Embryonic facial prominence (tissue), 1 donor: ENCODE measurements around the gene RSPO4.
"Not testable (repeated sequence)": the region's sequence is repeated elsewhere in the genome, so short reads cannot be mapped to it uniquely, and the experiment has no call there.

Experiments used
- DNase-seq: peaks from one replicate; pipeline ENCODE4 v3.0.0-alpha.2; 2016; ENCODE audit errors: extremely low spot score

The RSPO4 gene

DNA sequence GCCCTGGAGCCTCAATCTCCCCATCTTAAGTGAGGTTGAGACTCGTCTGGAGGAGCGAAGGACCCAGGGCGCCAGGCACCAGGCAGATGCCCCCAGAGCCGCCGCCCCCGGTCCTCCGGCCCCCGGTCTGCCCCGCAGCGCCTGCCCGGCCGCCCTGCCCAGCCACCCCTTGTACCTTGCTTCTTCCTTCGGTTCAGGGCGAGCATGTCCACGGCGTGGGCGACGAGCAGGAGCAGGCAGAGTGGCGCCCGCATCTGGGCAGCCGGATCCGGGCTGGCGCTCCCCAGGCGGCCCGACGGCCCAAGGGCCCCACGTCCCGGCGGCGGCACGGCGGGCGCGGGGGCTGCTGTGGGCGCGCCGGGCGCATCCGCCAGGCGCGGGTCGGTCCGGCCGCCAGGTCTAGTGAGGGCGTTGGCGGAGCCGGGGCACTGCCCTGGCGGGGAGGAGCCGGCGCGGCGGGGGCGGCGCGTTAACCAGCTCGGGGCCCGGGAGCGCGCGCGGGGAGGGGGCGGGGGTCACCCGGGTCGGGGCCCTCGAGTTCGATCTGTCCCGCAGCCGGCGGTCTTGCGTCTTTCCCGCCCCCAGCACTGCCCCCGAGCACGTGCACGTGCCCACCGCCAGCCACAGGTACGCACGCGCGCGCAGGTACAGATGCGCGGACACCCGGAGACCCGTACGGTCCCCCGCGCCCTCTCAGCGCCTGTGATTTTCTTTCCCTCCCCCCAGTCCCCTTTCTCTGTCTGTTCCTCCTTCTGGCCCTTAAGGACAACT lies at the start of gene RSPO4:
RSPO4 (minus strand) TSS at position 401 of the 771 bp plus-strand sequence; CDS start at position 254, 147 bp downstream.
- no peak for DNase-seq

DNA sequence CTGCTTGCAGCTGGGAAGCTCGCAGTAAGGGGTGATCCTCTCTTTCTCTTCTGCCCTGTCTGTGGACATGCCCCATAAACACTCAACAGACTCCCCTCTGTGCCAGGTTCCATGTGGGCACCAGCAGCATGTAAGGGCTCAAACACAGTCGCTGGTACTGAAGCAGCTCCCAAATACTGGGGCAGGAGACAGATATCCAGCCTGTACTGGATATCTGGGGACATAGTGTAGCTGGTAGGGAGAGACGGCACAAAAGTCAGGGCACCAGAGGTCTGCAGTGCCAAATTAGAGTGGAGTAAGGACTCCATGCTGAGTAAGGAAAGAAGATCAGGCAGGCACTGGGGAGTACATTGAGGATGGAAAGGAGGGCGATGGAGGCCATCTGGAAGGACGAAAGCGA lies 48.3 kb upstream of the RSPO4 start:
- DNase-seq = no peak

DNA sequence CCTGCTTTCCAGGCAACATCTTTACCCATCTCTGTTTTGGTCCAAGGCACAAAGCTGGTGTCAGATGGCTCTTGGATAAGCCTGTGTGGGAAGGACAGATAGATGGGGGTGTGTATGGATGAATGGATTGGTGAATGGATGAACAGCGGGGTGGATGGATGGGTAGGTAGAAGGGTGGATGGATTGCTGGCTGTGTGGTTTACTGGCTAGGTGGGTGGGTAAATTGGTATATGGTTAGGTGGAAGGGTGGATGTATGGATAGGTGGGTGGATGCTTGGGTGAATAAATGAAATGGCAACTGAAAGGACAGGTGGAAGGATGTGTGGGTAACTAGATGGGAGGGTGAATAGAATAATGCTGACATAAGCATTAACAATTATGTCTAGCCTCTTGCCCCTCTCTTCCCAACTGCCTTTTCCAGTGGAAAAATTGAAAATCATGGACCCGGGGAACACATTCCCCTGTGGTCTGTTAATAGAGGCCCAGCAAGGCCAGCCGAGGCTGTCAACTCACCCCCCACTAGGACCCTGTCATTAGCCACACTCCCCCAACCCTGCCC lies 43.8 kb upstream of the RSPO4 start:
- DNase-seq = no peak

DNA sequence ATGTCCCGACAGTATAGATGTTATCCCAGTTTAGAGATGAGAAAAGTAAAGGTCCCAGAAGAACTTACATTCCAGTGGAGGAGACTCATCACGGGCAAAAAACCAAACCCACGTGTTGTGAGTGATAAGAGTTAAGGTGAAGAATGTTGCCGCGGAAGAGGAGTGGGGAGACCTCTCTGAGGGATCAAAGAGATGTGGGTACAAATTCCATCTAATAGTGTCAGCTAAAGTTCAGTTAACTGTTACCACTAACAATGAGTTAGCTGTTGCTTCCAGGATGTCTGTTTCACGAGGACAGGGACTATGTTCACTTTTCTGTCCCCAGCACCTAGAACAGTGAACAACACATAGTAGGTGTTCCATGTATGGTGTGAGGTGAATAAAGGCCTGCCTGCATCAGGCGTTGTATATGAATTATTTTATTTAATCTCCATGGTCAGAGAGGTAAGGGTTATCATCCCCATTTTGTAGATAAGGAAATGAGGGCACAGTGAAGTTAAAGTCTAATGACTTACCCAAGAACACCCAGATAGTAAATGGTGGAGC lies 39.8 kb upstream of the RSPO4 start:
- no peak for DNase-seq

DNA sequence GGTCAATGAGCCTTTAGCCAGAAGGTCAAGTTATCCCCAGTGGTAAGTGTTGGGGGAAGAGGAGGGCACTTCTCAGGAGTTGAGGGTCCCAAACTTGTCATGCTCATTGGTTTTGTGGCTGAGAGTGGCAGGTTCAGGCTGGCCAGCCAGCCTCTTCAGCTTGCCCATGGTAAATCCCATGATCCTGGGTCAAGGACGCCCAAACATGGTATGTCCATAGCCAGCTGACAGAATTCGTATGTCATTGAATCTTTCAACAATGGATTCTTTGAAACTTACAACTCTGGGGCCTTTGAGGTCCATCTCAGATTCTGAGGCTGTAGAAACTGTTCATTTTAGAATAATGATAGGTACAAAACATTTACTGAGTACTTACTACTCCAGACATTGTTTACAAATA lies 36.1 kb upstream of the RSPO4 start:
- DNase-seq = no peak

DNA sequence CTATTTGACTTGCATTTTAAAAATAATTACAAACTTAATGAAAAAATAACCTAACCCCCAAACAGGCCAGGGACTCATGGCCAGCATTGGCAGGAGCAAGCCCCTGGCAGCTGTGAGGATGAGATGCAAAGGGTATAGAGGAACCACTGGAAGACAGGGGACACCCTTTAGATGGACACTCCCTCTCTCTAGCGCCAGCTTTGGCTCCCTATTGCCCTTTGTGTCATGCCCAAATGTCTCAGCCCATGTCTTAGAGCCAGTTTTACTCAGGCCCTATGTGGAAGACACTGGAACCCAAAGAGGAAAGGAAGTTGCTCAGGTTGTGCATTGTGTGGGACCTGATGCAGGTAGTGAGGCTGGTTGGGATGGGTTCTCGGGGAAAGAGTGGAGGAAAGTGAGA lies 34.9 kb upstream of the RSPO4 start:
- no peak for DNase-seq

DNA sequence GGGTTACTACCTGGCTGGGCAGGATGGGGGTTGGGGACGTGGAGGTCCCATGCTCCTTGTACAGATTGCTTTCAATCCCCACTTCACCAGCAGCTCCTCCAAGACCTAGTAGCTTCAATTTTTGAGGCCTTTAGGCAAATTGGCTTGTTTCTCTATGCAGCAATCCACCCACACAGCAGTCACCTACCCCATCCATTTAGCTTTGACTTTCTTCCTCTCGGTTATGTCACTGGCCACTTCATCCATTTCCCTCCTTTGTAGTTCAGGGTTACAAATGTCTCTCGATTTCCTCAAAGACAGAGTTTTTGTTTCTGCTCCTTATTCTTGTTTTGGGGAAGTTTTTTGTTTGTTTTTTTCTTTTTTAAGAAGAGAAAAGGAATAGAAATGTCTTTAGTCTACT lies 33.4 kb upstream of the RSPO4 start:
- DNase-seq = no peak

DNA sequence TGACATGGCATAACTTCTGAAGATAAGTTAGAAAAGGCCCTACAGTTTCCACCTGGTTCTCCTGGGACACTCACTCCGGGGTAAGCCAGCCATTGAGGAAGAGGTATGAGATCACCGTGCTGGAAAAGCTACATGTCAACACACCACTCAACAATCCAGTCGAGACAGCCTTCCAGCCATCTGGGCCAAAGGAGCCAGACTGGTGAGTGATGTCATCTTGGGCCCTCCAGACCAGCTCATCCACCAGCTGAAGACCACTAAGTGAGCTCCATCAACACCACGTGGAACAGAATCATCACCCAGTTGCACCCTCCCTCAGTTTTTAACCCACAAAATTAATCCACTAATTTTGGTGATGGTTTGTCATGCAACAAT lies 32.3 kb upstream of the RSPO4 start:
- DNase-seq = no peak

DNA sequence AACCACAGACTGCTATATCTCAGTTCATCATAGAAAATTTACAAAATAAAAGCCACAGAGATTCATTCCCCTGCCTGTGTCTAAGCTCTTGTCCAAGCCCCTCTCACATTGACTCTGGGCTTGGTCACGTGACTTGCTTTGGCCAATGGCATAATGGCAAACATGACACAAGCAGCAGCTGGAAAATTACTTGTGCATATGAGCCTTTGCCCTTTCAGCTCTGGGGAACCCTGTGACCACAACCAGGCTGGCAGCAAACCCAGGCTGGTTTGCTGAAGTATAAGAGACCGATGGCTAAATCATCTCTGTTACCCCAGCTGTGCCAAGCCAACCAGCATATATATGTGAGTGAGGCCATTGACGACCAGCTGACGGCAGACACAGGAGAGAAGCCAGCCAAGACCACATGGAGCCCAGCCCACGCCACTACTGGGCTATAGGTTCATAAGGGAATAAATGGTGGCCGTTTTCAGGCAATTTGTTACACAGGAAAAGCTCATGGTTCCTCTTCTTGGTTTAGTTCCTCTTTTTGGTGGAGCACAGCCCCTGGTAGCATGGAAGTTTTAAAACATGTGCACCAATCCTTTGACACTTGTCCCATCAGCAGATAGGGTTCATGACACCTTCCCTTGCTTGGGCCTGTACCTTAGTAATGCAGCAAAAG lies 31.8 kb upstream of the RSPO4 start:
- DNase-seq = no peak

DNA sequence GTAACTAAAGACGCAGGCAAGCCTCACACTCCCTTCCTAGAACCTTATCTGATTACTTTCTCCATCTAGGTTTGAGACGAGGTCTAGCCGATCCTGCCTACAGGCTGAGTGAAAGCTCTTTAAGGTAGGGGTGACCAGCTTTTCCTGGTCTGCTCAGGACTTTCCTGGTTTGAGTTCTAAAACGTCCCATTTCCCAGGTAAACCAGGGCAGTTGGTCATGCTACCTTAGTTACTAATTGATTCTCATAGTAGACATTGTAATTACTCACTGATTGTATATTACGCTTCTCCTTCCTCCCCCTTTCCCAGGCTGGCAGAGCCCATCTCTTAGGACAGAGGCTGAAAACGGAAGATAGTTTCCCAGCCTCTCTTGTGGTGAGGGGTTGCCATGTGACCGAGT lies 27.9 kb upstream of the RSPO4 start:
- no peak for DNase-seq

DNA sequence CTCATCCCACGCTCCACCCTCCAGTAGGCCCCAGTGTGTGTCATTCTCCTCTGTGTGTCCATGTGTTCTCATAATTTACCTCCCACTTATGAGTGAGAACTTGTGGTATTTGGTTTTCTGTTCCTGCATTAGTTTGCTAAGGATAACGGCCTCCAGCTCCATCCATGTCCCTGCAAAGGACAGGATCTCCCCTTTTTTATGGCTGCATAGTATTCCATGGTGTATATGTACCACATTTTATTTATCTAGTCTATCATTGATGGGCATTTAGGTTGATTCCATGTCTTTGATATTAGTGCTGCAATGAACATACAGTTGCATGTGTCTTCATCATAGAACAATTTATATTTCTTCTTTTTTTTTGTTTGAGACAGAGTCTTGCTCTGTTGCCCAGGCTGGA lies 24.1 kb upstream of the RSPO4 start:
- not testable (repeated sequence) for DNase-seq

DNA sequence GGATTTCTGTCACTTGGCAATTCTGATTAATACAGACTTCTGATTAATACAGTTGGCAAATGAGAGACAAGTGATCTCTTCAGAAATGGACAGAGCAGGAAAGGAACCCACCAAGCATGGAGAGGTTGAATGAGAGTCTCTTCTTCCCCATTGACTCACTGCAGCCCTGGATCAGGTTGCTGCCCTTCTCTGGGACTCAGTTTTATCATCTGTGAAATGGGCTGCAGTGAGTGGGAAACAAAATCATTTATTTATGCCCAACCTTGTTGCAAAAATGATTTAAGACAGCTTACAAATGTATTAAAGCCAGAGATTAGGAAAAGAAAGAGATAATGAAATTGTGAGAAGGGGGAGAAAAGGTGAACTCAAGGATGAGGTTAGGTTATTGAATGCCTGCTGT lies 20.8 kb upstream of the RSPO4 start:
- DNase-seq = no peak

DNA sequence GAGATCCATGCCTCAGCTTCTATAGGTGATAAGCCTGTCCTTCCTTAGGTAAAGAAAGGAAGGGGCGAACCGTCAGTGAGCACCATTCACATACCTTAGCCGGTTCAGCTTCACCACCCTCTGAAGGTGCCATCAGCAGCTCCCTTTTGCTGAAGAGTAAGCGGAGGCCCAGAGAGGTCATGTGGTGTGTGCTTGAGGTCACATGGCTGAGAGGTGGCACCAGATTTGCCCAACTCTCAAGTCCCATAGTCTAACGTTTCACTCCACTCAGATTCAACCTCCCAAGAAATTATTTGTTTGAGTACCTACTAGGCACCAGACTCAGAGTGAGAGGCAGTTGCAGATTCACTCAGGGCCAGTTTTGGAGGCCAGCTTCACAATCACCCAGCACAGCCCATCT lies 18.5 kb upstream of the RSPO4 start:
- no peak for DNase-seq

DNA sequence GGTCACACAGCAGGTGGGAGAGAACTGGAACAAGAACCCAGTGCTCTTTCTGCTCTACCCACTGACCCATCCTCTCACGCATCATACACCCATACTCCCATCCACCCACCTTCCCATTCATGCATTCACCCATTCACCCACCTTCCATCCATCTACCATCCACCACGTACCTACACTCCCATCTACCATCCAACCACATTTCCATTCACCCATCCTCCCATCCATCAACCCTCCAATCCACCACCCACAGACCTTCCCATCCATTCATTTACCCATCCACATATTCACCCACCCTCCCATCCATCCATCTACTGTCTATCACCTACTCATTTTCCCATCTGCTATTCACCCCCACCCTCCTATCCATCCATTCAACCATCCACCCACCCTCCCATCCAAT lies 17.2 kb upstream of the RSPO4 start:
- DNase-seq = no peak

DNA sequence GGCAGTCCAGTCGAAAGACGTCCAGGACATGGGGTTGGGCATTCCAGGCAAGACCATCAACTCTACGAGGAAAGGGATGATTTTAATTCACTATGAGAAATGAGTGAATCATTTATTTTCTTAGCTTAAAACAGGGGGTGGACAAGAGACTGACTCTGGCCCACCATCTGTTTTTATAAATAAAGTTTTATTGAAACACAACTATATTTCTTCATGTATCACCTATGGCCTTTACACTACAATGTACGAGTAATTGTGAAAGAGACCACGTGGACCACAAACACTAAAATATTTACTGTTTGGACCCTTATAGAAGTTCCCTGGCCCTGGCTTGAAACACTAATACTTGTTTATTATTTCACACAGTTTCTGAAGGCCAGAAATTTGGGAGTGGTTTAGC lies 15.6 kb upstream of the RSPO4 start:
- DNase-seq = no peak

DNA sequence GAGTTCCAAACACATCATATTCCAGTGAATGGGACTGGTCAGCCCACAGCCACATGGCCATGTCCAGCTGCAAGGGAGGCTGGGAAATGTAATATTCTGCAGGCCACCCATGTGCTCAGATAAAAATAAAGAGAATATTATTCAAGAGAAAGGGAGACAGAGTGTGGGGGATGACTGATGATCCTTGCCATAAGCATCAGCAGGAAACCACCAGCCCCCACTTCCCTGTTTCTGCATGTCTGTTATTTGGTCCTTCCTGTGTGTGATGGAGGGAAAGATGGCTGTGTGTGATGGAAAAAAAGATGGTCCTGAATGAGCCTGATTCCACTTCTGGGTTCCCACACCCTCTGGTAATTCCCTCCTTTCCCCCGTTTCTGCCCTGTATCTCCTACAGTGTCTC lies 13.1 kb upstream of the RSPO4 start:
- DNase-seq = no peak

DNA sequence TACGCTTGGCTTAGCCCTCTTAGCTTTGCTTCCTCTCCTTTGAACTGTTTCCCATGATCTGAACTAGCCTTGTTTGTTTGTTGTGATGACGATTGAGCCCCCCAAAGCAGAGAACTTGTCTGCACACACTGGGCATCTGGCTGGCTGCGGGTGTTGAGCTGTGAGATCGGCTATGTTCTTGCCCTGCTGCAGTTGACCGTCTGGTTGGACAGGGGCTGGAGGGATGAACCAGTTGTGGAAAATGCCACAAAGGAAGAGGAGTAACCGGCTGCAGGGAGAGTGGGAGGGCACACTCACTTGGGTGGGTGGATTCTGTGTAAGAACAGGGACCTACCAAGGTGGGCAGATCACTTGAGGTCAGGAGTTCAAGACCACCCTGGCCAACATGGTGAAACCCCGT lies 12.4 kb upstream of the RSPO4 start:
- DNase-seq = no peak

DNA sequence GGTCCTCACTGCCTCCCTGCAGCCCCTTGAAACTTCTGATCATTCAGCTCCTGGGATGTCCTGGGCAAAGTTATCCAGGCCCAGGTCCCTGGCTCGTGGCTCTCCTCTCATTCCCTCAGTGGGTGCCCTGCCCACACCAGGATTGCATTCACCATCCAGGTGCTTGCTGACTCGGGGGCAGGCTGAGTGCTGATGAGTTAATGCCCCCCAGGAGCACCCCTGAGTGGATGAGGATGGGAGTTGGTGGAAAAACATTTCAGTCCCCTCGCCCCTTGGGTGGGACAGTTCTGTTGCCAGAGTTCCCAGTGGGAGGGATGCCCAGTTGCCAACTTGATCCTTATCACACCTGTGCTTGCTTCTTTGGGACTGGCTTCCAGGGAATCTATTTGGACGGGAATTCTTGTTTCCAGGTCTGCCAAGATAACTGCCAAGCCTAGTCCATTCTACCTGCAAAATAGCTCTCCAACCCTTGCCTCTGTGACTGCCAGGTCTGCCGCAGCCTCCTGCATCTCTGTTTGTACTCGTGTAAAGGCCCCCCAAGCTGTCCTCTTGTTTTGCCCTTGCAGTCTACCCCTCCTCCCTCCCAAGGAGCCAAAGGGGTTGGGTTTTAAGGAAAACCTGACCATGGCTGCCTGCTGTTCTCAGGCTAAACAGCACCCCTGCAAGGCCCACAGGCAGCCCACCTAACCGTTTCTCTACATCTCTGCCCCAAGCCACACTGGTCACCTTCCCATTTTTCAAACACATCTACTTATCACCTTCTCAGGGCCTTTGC lies 11.6 kb upstream of the RSPO4 start:
- no peak for DNase-seq

DNA sequence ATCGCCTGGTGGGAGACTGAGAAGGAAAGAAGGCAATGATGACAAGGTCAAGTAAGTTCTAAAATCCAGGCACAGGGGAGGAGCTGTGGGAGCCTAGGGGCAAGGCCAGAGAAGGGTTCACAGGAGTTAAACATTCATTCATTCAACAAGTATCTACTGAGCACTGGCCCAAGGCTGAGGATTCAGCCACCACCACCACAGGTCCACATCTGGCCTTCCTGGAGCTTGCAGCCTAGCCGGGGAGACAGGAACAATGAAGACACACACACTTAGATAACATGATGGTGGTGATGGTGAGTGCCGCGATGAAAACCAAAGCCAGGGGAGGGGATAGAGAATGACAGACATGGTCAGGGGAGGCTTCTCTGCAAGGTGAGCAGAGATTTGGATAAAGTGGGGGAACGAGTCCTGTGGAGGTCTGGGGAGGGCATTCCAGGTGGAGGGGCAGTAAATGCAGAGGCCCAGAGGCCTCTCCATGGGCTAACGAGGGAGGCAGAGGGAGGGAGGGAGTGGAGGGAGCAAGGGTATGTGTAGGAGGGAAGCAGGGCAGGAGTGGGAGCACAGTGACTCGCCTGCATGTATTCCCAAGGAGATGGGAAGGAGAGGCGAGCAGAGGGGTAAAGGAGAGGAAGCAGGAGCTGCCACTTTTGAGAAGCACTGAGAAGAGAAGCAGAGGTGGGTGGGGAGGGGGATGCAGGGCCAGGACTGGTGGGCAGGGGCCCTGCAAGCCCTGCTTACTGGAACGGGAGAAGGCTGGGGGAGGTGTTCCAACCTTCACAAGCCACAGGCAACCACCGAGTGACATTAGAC lies 10.5 kb upstream of the RSPO4 start:
- DNase-seq = no peak

DNA sequence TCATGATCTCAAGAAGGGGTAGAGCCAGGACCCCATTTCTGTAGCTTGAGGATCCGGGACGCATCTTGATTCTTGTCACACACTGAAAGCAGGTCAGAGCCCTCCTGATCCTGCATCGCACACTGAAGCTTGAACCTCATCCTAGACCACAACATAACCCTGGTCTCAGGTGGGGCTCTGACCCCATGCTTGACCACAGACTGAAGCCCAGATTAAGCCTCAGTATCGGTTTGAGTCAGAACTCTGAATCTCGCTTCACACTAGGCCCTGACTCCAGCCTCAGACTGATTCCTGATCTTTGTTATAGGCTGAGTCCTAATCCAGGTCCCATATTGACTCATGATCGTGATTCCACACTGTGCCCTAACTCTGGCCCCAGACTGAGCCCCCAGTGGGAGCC lies 8.5 kb upstream of the RSPO4 start:
- no peak for DNase-seq

DNA sequence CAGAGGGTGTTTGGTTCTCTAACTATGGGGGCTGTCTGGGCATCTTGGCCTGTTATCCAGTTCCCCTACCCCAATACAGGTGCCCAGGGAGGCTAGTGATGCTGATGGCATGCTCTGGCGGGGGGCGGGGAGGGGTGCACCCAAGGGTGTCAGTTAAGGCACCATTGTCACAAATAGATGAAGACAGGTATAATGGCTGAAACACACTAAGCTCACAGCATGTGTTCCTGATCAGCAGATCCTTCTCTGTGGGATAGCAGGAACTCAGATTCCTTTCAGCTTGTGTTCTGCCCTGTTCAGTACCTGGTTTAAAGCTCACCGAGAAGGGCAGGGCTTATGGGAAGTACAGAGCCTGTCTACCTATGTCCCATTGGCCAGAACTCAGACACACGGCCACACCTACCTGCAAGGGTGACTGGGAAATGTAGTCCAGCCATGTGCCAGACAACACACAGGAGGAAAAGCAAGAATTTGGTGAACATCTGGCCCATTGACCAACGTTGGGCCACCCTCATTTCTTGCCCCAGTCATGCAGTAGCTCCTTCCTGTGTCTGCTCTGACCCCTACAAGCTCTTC lies 3.4 kb upstream of the RSPO4 start:
- DNase-seq = no peak
